K562 (cell line): ENCODE results near the gene C16orf74. TPM values are rescaled to one million over a fixed set of nuclear protein-coding genes. Genes with fewer than 3 reads are reported as not detected.

Experiments
- ARID1B ChIP-seq: fragments of 450-650 bp; IDR thresholded peaks from 2 replicates; pipeline ENCODE4 v1.6.1; 2016; ENCODE audit warnings: antibody characterized with exemption, mild to moderate bottlenecking, inconsistent platforms
- ASH1L ChIP-seq: fragments of 450-650 bp; IDR thresholded peaks from 2 replicates; pipeline ENCODE4 v1.6.1; 2018; ENCODE audit warnings: borderline replicate concordance, mild to moderate bottlenecking, low read depth; ENCODE audit not compliant: partially characterized antibody
- FOXM1 ChIP-seq, 2 experiments: fragments of 450-650 bp in 1 of 2; sonication (generic) in 1 of 2; formaldehyde crosslinking in 1 of 2; IDR thresholded peaks; 2 replicates each; pipeline versions ENCODE4 v1.6.1 to v1.9.0; 2017 to 2022; ENCODE audit warnings: low read depth in 2 of 2, mild to moderate bottlenecking in 2 of 2, missing genetic modification reagents in 1 of 2, moderate library complexity in 1 of 2
- GABPA ChIP-seq: fragments of 200-800 bp; sonication (Bioruptor generic); conservative IDR thresholded peaks from 2 replicates; pipeline ENCODE4 v1.6.1; 2016; ENCODE audit warnings: low read depth, missing genetic modification characterization, missing compliant biosample characterization
- HDGF ChIP-seq: fragments of 450-650 bp; IDR thresholded peaks from 2 replicates; pipeline ENCODE4 v1.6.1; 2016
- IFI16 ChIP-seq: fragments of 250-450 bp; sonication (Bioruptor Pico); IDR thresholded peaks from 2 replicates; pipeline ENCODE4 v2.1.2; 2022; ENCODE audit warnings: mild to moderate bottlenecking, inconsistent platforms
- MECOM ChIP-seq: fragments of 250-450 bp; sonication (Bioruptor Pico); IDR thresholded peaks from 2 replicates; pipeline ENCODE4 v1.8.0; 2022; ENCODE audit warnings: inconsistent platforms
- MTA3 ChIP-seq: fragments of 450-650 bp; formaldehyde crosslinking; IDR thresholded peaks from 2 replicates; pipeline ENCODE4 v1.6.1; 2017; ENCODE audit warnings: mild to moderate bottlenecking, borderline replicate concordance
- NBN ChIP-seq: fragments of 450-650 bp; IDR thresholded peaks from 2 replicates; pipeline ENCODE4 v1.6.1; 2016; ENCODE audit warnings: low read depth, mild to moderate bottlenecking
- NONO ChIP-seq, 2 experiments: fragments of 200-400 bp in 1 of 2; fragments of 450-650 bp in 1 of 2; formaldehyde crosslinking in 1 of 2; IDR thresholded peaks; 2 replicates each; pipeline ENCODE4 v1.6.1; 2017; ENCODE audit warnings: low read depth in 2 of 2, mild to moderate bottlenecking in 2 of 2, moderate library complexity in 2 of 2, low read length in 1 of 2
- NR3C1 ChIP-seq: sonication (generic); formaldehyde crosslinking; IDR thresholded peaks from 2 replicates; pipeline ENCODE4 v1.8.1; 2022; ENCODE audit warnings: missing genetic modification reagents
- RFX5 ChIP-seq: IDR thresholded peaks from 2 replicates; pipeline ENCODE4 v1.6.1; 2011; ENCODE audit warnings: low read depth, mild to moderate bottlenecking, improper control_type of control experiment, low read length
- SIN3A ChIP-seq, 2 experiments: fragments of 150-350 bp in 1 of 2; IDR thresholded peaks; 2 replicates each; pipeline ENCODE4 v1.6.1; 2011 to 2016; ENCODE audit warnings: borderline replicate concordance in 2 of 2, low read depth in 2 of 2, low read length in 2 of 2, mild to moderate bottlenecking in 2 of 2, moderate library complexity in 2 of 2; ENCODE audit not compliant: control insufficient read depth in 1 of 2
- SP2 ChIP-seq: IDR thresholded peaks from 2 replicates; pipeline ENCODE4 v1.6.1; 2011; ENCODE audit warnings: mild to moderate bottlenecking, low read depth, low read length, moderate library complexity; ENCODE audit not compliant: poor library complexity, severe bottlenecking; ENCODE audit errors: extremely low read depth
- TRIM24 ChIP-seq, 2 experiments: fragments of 450-650 bp; IDR thresholded peaks; 2 replicates each; pipeline ENCODE4 v1.6.1; 2016
- polyA plus RNA-seq, 8 experiments: library from polyadenylated mRNA; depleted of rRNA in 4 of 8; stranded (reverse) in 5 of 8; unstranded in 3 of 8; fragments of >200 nt; fragmentation: Nextera tagmentation in 2 of 8; fragmentation: Illumina TruSeq in 1 of 8; extraction: Ambion mirVana in 2 of 8; extraction: Trizol in 1 of 8; gene quantifications; 2 replicates each; pipeline versions ENCODE4 v1.2.1 to v1.2.3, GENCODE V29; 2011 to 2014; ENCODE audit warnings: inconsistent platforms in 1 of 8, missing spikeins in 1 of 8
- total RNA-seq, 7 experiments: library from RNA; depleted of rRNA in 6 of 7; stranded (reverse); fragments of >200 nt in 6 of 7; fragmentation: Illumina TruSeq in 2 of 7; extraction: Trizol in 2 of 7; gene quantifications; 2 replicates each; pipeline versions ENCODE4 v1.2.1 to v1.2.3, GENCODE V29; 2011 to 2021; ENCODE audit warnings: low replicate concordance in 1 of 7
- TF ChIP-seq, protein P1 (sequence below): fragments of 200-800 bp; sonication (Bioruptor generic); IDR thresholded peaks from 2 replicates; pipeline ENCODE4 v1.6.1; 2017; ENCODE audit warnings: missing genetic modification characterization, missing compliant biosample characterization
- TF ChIP-seq, protein P2 (sequence below): fragments of 250-450 bp; sonication (Bioruptor Pico); IDR thresholded peaks from 2 replicates; pipeline ENCODE4 v1.8.0; 2022; ENCODE audit warnings: inconsistent platforms, mild to moderate bottlenecking, moderate library complexity, borderline replicate concordance
- TF ChIP-seq, protein P3 (sequence below): fragments of 450-650 bp; conservative IDR thresholded peaks from 2 replicates; pipeline ENCODE4 v1.6.1; 2016; ENCODE audit warnings: missing genetic modification characterization, low read depth, mild to moderate bottlenecking, control low read depth, missing compliant biosample characterization
- TF ChIP-seq, protein P4 (sequence below): sonication (generic); formaldehyde crosslinking; IDR thresholded peaks from 2 replicates; pipeline ENCODE4 v1.8.1; 2023; ENCODE audit warnings: mild to moderate bottlenecking, missing genetic modification reagents
- TF ChIP-seq, protein P5 (sequence below), 3 experiments: fragments of 200-800 bp in 1 of 3; sonication (Bioruptor generic) in 1 of 3; sonication (generic) in 1 of 3; formaldehyde crosslinking in 1 of 3; IDR thresholded peaks; 2 replicates each; pipeline versions ENCODE4 v1.6.1 to v1.8.0; 2016 to 2022; ENCODE audit warnings: mild to moderate bottlenecking in 2 of 3, missing compliant biosample characterization in 2 of 3, missing genetic modification characterization in 2 of 3, missing genetic modification reagents in 1 of 3

Gene C16orf74
- total and polyA plus RNA-seq, 9 of the 15 experiments (the other 6 are each of a cell fraction or from before 2014, with no cell fraction given), result not detected

DNA sequence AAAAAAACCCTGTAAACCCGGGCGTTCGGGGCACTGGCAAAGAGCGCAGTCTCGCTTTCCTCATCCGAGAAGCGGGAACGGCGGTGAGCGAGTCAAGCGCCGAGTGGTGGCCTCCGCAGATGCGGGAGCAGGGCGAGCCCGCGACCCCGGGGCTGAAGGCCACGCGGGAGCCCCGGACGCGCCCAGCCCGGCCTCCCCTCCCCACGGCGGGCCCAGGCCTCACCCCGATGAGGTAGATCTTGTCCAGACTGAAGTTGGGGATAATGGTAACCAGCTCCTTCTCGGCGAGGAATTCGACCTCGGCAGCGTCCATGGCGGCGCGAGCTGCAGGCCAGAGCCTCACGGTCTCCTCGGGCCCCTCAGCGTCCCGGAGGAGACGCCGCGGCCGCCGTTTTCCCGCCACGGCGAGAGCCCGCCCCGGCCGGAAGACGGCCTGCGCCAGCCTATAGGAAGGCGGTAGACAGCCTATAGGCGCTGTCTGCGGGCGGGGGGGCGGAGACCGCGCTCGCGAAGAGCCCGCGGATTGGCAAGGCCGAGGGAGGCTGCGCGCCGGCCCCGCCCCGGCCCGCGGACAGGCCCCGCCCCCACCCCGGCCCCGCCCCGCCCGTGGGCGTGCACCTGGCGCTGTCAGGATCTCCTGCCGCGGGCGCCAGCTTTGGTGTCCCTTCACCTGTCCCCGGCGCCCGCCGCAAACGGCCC is 62.2 kb downstream of the C16orf74 start, which contains the start of gene GINS2 (continued):
- TF ChIP-seq SIN3A (IDR thresholded peaks at IDR 0.05; ENCODE audit: borderline replicate concordance in 2 of 2, control insufficient read depth in 1 of 2, low read depth in 2 of 2, low read length in 2 of 2), result peak; percentile 38 to 73; a peak in 1 of 4 replicates
- no peak for TF ChIP-seq FOXM1 (IDR thresholded peaks at IDR 0.05; ENCODE audit: low read depth)
- TF ChIP-seq FOXM1 (CRISPR knock-in tag; IDR thresholded peaks at IDR 0.05; ENCODE audit: low read depth), result no peak; the same call in 1 of the 2 replicates
- TF ChIP-seq MECOM (CRISPR knock-in tag), result no peak
- TF ChIP-seq HDGF, result no peak
- TF ChIP-seq RFX5, result no peak
- TF ChIP-seq NBN, result no peak
- TF ChIP-seq NR3C1 (CRISPR knock-in tag), result no peak
- TF ChIP-seq, protein P1, sequence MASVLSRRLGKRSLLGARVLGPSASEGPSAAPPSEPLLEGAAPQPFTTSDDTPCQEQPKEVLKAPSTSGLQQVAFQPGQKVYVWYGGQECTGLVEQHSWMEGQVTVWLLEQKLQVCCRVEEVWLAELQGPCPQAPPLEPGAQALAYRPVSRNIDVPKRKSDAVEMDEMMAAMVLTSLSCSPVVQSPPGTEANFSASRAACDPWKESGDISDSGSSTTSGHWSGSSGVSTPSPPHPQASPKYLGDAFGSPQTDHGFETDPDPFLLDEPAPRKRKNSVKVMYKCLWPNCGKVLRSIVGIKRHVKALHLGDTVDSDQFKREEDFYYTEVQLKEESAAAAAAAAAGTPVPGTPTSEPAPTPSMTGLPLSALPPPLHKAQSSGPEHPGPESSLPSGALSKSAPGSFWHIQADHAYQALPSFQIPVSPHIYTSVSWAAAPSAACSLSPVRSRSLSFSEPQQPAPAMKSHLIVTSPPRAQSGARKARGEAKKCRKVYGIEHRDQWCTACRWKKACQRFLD (CRISPR knock-in tag), result peak; percentile 48; the same call in 1 of the 2 replicates
- TF ChIP-seq, protein P2, sequence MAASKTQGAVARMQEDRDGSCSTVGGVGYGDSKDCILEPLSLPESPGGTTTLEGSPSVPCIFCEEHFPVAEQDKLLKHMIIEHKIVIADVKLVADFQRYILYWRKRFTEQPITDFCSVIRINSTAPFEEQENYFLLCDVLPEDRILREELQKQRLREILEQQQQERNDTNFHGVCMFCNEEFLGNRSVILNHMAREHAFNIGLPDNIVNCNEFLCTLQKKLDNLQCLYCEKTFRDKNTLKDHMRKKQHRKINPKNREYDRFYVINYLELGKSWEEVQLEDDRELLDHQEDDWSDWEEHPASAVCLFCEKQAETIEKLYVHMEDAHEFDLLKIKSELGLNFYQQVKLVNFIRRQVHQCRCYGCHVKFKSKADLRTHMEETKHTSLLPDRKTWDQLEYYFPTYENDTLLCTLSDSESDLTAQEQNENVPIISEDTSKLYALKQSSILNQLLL (CRISPR knock-in tag), result no peak
- TF ChIP-seq ARID1B, result no peak
- TF ChIP-seq GABPA (tag), result peak; percentile 89
- TF ChIP-seq NONO (IDR thresholded peaks at IDR 0.05; ENCODE audit: low read depth in 2 of 2, low read length in 1 of 2), result peak in 1 of 2 experiments; percentile 34; a peak in 1 of 4 replicates
- TF ChIP-seq, protein P3, sequence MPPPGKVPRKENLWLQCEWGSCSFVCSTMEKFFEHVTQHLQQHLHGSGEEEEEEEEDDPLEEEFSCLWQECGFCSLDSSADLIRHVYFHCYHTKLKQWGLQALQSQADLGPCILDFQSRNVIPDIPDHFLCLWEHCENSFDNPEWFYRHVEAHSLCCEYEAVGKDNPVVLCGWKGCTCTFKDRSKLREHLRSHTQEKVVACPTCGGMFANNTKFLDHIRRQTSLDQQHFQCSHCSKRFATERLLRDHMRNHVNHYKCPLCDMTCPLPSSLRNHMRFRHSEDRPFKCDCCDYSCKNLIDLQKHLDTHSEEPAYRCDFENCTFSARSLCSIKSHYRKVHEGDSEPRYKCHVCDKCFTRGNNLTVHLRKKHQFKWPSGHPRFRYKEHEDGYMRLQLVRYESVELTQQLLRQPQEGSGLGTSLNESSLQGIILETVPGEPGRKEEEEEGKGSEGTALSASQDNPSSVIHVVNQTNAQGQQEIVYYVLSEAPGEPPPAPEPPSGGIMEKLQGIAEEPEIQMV, result no peak
- TF ChIP-seq ASH1L, result peak; percentile 34
- TF ChIP-seq, protein P4, sequence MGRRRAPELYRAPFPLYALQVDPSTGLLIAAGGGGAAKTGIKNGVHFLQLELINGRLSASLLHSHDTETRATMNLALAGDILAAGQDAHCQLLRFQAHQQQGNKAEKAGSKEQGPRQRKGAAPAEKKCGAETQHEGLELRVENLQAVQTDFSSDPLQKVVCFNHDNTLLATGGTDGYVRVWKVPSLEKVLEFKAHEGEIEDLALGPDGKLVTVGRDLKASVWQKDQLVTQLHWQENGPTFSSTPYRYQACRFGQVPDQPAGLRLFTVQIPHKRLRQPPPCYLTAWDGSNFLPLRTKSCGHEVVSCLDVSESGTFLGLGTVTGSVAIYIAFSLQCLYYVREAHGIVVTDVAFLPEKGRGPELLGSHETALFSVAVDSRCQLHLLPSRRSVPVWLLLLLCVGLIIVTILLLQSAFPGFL (CRISPR knock-in tag), result no peak
- peak; percentile 41; the same call in 1 of the 2 replicates for TF ChIP-seq MTA3
- no peak for TF ChIP-seq TRIM24 (IDR thresholded peaks at IDR 0.05)
- TF ChIP-seq, protein P5, sequence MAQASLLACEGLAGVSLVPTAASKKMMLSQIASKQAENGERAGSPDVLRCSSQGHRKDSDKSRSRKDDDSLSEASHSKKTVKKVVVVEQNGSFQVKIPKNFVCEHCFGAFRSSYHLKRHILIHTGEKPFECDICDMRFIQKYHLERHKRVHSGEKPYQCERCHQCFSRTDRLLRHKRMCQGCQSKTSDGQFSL (CRISPR knock-in tag; IDR thresholded peaks at IDR 0.05), result no peak
- TF ChIP-seq, protein P5 (tag; IDR thresholded peaks at IDR 0.05), result no peak
- TF ChIP-seq SP2, result peak; percentile 75
- TF ChIP-seq IFI16, result no peak
